GM12878 (cell line): ENCODE measurements around the gene HOMER2. TPM values are rescaled to one million over a fixed set of nuclear protein-coding genes. Genes with fewer than 3 reads are reported as not detected.

Source experiments
- BHLHE40 ChIP-seq, 2 experiments: fragments of 450-650 bp in 1 of 2; IDR thresholded peaks; 2 replicates each; pipeline ENCODE4 v1.6.1; 2011 to 2017; ENCODE audit warnings: low read depth in 2 of 2, borderline replicate concordance in 1 of 2, improper control_type of control experiment in 1 of 2, low read length in 1 of 2, mild to moderate bottlenecking in 1 of 2
- EED ChIP-seq: sonication (generic); IDR thresholded peaks from 2 replicates; pipeline ENCODE4 v1.6.1; 2016; ENCODE audit warnings: antibody characterized with exemption, low read depth
- JUND ChIP-seq: IDR thresholded peaks from 2 replicates; pipeline ENCODE4 v1.6.1; 2012; ENCODE audit warnings: low read depth, mild to moderate bottlenecking, low read length, improper control_type of control experiment, moderate library complexity
- NBN ChIP-seq: fragments of 450-650 bp; IDR thresholded peaks from 2 replicates; pipeline ENCODE4 v1.6.1; 2016
- NFIC ChIP-seq: IDR thresholded peaks from 2 replicates; pipeline ENCODE4 v1.6.1; 2012; ENCODE audit warnings: low read depth, mild to moderate bottlenecking, inconsistent platforms, low read length, moderate library complexity
- NRF1 ChIP-seq: conservative IDR thresholded peaks from 2 replicates; pipeline ENCODE4 v1.6.1; 2011; ENCODE audit warnings: mild to moderate bottlenecking, low read depth, low read length, improper control_type of control experiment
- PML ChIP-seq: IDR thresholded peaks from 2 replicates; pipeline ENCODE4 v1.6.1; 2012; ENCODE audit warnings: low read length, inconsistent platforms
- ZNF217 ChIP-seq: fragments of 450-650 bp; IDR thresholded peaks from 2 replicates; pipeline ENCODE4 v1.6.1; 2017; ENCODE audit warnings: antibody characterized with exemption, mild to moderate bottlenecking
- polyA plus RNA-seq, 11 experiments: library from polyadenylated mRNA; depleted of rRNA in 4 of 11; unstranded in 6 of 11; stranded (reverse) in 5 of 11; fragments of >200 nt; fragmentation: Nextera tagmentation in 4 of 11; fragmentation: Illumina TruSeq in 1 of 11; extraction: Ambion mirVana in 4 of 11; extraction: Trizol in 1 of 11; gene quantifications; 1 replicate in 1 of 11; 2 replicates in 10 of 11; pipeline versions ENCODE4 v1.2.1 to v1.2.3, GENCODE V29; 2011 to 2016; ENCODE audit warnings: inconsistent platforms in 2 of 11, missing spikeins in 2 of 11, low read depth in 1 of 11
- total RNA-seq, 4 experiments: library from RNA; depleted of rRNA in 3 of 4; stranded (reverse); fragments of >200 nt in 3 of 4; fragmentation: Illumina TruSeq in 1 of 4; extraction: Trizol in 1 of 4; gene quantifications; 2 replicates each; pipeline versions ENCODE4 v1.2.1 to v1.2.3, GENCODE V29; 2013 to 2021
- TF ChIP-seq, protein P1 (sequence below): IDR thresholded peaks from 2 replicates; pipeline ENCODE4 v1.6.1; 2011; ENCODE audit warnings: borderline replicate concordance, low read depth, mild to moderate bottlenecking, moderate library complexity, low read length; ENCODE audit not compliant: insufficient read depth, poor library complexity, severe bottlenecking
- TF ChIP-seq, protein P2 (sequence below): fragments of 450-650 bp; formaldehyde crosslinking; IDR thresholded peaks from 2 replicates; pipeline ENCODE4 v1.4.0; 2020; ENCODE audit warnings: mild to moderate bottlenecking, moderate library complexity
- TF ChIP-seq, protein P3 (sequence below): IDR thresholded peaks from 2 replicates; pipeline ENCODE4 v1.6.1; 2012; ENCODE audit warnings: low read length, inconsistent platforms
- TF ChIP-seq, protein P4 (sequence below), 3 experiments: IDR thresholded peaks in 2 of 3; conservative IDR thresholded peaks in 1 of 3; 2 replicates each; pipeline ENCODE4 v1.5.1; 2011; ENCODE audit warnings: low read depth in 3 of 3, low read length in 3 of 3, mild to moderate bottlenecking in 3 of 3, control low read depth in 2 of 3, moderate library complexity in 2 of 3, inconsistent platforms in 1 of 3, mixed read lengths in 1 of 3; ENCODE audit not compliant: control insufficient read depth in 2 of 3, insufficient read depth in 1 of 3; ENCODE audit errors: extremely low read depth in 1 of 3
- TF ChIP-seq, protein P5 (sequence below): fragments of 450-650 bp; IDR thresholded peaks from 2 replicates; pipeline ENCODE4 v1.6.1; 2017; ENCODE audit warnings: mild to moderate bottlenecking, low read depth, inconsistent platforms; ENCODE audit not compliant: poor library complexity, severe bottlenecking
- TF ChIP-seq, protein P6 (sequence below): fragments of 150-350 bp; IDR thresholded peaks from 2 replicates; pipeline ENCODE4 v1.6.1; 2014; ENCODE audit warnings: mild to moderate bottlenecking, low read depth, low read length
- TF ChIP-seq, protein P7 (sequence below): IDR thresholded peaks from 2 replicates; pipeline ENCODE4 v1.6.1; 2012; ENCODE audit warnings: low read depth, low read length, improper control_type of control experiment

Gene HOMER2
- total and polyA plus RNA-seq, 10 of the 15 experiments (the other 5 are each of a cell fraction or from before 2014, with no cell fraction given): 0.60 to 5.0 (median 1.8) TPM

DNA sequence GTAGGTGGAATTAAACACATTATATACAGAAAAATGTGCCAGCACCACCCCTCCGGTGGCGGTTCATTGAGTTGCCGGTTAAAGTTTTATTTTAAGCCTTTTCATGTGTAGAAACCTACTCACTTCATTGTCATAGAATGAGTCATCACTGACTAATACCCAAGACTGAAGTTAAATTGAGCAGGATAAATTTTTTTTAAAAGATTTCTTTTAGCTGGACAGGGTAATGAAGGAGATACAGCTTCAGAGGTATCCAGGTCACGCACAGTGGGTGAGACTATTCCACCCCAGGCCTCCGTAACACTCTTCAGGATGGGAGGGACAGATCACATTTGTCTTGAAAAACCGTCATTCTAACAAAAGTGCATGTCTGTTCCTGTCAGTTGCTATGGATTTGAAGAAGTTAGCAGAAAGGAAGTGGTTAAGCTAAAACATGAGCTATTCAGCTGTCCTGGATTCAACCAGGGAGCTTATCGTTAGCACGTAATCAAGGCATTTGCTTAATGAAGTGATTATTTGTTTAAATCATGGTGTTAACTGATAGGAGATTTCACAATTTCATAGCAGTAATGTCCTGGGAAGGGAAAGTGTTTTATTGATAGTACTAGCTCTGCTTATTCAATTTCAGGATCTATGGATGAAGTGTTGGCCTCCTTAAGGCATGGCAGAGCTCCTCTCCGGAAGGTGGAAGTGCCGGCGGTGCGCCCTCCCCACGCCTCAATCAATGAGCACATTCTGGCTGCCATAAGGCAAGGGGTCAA lies 119.7 kb downstream of the HOMER2 start (continued):
- TF ChIP-seq, protein P1, sequence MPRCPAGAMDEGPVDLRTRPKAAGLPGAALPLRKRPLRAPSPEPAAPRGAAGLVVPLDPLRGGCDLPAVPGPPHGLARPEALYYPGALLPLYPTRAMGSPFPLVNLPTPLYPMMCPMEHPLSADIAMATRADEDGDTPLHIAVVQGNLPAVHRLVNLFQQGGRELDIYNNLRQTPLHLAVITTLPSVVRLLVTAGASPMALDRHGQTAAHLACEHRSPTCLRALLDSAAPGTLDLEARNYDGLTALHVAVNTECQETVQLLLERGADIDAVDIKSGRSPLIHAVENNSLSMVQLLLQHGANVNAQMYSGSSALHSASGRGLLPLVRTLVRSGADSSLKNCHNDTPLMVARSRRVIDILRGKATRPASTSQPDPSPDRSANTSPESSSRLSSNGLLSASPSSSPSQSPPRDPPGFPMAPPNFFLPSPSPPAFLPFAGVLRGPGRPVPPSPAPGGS: peak; percentile 65
- TF ChIP-seq, protein P2, sequence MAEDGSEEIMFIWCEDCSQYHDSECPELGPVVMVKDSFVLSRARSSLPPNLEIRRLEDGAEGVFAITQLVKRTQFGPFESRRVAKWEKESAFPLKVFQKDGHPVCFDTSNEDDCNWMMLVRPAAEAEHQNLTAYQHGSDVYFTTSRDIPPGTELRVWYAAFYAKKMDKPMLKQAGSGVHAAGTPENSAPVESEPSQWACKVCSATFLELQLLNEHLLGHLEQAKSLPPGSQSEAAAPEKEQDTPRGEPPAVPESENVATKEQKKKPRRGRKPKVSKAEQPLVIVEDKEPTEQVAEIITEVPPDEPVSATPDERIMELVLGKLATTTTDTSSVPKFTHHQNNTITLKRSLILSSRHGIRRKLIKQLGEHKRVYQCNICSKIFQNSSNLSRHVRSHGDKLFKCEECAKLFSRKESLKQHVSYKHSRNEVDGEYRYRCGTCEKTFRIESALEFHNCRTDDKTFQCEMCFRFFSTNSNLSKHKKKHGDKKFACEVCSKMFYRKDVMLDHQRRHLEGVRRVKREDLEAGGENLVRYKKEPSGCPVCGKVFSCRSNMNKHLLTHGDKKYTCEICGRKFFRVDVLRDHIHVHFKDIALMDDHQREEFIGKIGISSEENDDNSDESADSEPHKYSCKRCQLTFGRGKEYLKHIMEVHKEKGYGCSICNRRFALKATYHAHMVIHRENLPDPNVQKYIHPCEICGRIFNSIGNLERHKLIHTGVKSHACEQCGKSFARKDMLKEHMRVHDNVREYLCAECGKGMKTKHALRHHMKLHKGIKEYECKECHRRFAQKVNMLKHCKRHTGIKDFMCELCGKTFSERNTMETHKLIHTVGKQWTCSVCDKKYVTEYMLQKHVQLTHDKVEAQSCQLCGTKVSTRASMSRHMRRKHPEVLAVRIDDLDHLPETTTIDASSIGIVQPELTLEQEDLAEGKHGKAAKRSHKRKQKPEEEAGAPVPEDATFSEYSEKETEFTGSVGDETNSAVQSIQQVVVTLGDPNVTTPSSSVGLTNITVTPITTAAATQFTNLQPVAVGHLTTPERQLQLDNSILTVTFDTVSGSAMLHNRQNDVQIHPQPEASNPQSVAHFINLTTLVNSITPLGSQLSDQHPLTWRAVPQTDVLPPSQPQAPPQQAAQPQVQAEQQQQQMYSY: no peak
- peak; percentile 68 to 70; a peak in 3 of 4 replicates for TF ChIP-seq BHLHE40 (IDR thresholded peaks at IDR 0.05; ENCODE audit: borderline replicate concordance in 1 of 2, low read depth in 2 of 2, low read length in 1 of 2)
- peak; percentile 97 for TF ChIP-seq ZNF217
- peak; percentile 99 for TF ChIP-seq NFIC
- TF ChIP-seq, protein P3, sequence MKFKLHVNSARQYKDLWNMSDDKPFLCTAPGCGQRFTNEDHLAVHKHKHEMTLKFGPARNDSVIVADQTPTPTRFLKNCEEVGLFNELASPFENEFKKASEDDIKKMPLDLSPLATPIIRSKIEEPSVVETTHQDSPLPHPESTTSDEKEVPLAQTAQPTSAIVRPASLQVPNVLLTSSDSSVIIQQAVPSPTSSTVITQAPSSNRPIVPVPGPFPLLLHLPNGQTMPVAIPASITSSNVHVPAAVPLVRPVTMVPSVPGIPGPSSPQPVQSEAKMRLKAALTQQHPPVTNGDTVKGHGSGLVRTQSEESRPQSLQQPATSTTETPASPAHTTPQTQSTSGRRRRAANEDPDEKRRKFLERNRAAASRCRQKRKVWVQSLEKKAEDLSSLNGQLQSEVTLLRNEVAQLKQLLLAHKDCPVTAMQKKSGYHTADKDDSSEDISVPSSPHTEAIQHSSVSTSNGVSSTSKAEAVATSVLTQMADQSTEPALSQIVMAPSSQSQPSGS: peak; percentile 91
- TF ChIP-seq, protein P4, sequence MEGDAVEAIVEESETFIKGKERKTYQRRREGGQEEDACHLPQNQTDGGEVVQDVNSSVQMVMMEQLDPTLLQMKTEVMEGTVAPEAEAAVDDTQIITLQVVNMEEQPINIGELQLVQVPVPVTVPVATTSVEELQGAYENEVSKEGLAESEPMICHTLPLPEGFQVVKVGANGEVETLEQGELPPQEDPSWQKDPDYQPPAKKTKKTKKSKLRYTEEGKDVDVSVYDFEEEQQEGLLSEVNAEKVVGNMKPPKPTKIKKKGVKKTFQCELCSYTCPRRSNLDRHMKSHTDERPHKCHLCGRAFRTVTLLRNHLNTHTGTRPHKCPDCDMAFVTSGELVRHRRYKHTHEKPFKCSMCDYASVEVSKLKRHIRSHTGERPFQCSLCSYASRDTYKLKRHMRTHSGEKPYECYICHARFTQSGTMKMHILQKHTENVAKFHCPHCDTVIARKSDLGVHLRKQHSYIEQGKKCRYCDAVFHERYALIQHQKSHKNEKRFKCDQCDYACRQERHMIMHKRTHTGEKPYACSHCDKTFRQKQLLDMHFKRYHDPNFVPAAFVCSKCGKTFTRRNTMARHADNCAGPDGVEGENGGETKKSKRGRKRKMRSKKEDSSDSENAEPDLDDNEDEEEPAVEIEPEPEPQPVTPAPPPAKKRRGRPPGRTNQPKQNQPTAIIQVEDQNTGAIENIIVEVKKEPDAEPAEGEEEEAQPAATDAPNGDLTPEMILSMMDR (IDR thresholded peaks at IDR 0.05 in 2 of 3, conservative IDR thresholded peaks at IDR 0.05 in 1 of 3; ENCODE audit: control insufficient read depth in 2 of 3, extremely low read depth in 1 of 3, insufficient read depth in 1 of 3, low read depth in 3 of 3, low read length in 3 of 3): no peak
- peak; percentile 76 for TF ChIP-seq PML
- no peak for TF ChIP-seq NRF1
- peak; percentile 68 for TF ChIP-seq NBN
- TF ChIP-seq, protein P5, sequence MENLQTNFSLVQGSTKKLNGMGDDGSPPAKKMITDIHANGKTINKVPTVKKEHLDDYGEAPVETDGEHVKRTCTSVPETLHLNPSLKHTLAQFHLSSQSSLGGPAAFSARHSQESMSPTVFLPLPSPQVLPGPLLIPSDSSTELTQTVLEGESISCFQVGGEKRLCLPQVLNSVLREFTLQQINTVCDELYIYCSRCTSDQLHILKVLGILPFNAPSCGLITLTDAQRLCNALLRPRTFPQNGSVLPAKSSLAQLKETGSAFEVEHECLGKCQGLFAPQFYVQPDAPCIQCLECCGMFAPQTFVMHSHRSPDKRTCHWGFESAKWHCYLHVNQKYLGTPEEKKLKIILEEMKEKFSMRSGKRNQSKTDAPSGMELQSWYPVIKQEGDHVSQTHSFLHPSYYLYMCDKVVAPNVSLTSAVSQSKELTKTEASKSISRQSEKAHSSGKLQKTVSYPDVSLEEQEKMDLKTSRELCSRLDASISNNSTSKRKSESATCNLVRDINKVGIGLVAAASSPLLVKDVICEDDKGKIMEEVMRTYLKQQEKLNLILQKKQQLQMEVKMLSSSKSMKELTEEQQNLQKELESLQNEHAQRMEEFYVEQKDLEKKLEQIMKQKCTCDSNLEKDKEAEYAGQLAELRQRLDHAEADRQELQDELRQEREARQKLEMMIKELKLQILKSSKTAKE: peak; percentile 81
- TF ChIP-seq, protein P6, sequence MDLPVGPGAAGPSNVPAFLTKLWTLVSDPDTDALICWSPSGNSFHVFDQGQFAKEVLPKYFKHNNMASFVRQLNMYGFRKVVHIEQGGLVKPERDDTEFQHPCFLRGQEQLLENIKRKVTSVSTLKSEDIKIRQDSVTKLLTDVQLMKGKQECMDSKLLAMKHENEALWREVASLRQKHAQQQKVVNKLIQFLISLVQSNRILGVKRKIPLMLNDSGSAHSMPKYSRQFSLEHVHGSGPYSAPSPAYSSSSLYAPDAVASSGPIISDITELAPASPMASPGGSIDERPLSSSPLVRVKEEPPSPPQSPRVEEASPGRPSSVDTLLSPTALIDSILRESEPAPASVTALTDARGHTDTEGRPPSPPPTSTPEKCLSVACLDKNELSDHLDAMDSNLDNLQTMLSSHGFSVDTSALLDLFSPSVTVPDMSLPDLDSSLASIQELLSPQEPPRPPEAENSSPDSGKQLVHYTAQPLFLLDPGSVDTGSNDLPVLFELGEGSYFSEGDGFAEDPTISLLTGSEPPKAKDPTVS: no peak
- TF ChIP-seq EED: peak; percentile 63
- TF ChIP-seq JUND: peak; percentile 90
- TF ChIP-seq, protein P7, sequence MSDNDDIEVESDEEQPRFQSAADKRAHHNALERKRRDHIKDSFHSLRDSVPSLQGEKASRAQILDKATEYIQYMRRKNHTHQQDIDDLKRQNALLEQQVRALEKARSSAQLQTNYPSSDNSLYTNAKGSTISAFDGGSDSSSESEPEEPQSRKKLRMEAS: no peak
